ENCODE data around the gene RNF144B. TPM values are rescaled to one million over a fixed set of nuclear protein-coding genes. Genes with fewer than 3 reads are reported as not detected.

The RNF144B gene
- total RNA-seq, 1 experiment from 2014 or later = 8.2 TPM

DNA sequence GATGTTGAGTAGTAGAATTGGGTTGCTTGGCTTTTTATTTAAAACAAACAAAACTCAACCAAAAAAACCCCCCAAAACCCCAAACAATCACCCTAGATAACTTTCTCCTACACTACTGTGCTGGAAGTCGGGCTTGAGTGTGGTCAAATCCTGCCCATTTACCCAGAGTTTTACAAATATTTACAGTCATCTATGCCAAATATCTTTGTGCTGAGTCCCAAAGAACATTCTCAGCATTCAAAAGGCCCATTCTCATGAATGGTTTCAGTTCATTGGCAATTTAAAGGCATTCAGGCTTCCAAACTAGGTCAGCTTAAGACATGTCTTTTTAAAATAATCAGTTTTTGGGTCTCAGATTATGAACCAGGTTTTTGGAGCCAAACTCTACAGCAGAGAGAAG, 1.8 kb downstream of the RNF144B start:
- no peak overlapping the region for H3K27ac Mint-ChIP-seq
- peak overlapping the region; percentile 87 for H3K4me3 Mint-ChIP-seq
- H3K9me3 Mint-ChIP-seq = no peaks in the 10 kb centered on the region
- H3K36me3 Mint-ChIP-seq = no peaks in the 10 kb centered on the region
- CTCF ChIA-PET = no interaction called here
- no peak for DNase-seq (ENCODE audit: low spot score)
- peaks cover 63% of the 10 kb centered on the region for H3K4me1 Mint-ChIP-seq
- ATAC-seq = no peak
- POLR2A ChIA-PET = no interaction called here
- TF ChIP-seq CREM (CRISPR knock-in tag; IDR thresholded peaks at IDR 0.05) = no peak
- TF ChIP-seq GTF2I (CRISPR knock-in tag; conservative IDR thresholded peaks at IDR 0.05) = no peak
- TF ChIP-seq, protein P1, sequence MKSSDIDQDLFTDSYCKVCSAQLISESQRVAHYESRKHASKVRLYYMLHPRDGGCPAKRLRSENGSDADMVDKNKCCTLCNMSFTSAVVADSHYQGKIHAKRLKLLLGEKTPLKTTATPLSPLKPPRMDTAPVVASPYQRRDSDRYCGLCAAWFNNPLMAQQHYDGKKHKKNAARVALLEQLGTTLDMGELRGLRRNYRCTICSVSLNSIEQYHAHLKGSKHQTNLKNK (CRISPR knock-in tag; IDR thresholded peaks at IDR 0.05) = no peak
- TF ChIP-seq, protein P2, sequence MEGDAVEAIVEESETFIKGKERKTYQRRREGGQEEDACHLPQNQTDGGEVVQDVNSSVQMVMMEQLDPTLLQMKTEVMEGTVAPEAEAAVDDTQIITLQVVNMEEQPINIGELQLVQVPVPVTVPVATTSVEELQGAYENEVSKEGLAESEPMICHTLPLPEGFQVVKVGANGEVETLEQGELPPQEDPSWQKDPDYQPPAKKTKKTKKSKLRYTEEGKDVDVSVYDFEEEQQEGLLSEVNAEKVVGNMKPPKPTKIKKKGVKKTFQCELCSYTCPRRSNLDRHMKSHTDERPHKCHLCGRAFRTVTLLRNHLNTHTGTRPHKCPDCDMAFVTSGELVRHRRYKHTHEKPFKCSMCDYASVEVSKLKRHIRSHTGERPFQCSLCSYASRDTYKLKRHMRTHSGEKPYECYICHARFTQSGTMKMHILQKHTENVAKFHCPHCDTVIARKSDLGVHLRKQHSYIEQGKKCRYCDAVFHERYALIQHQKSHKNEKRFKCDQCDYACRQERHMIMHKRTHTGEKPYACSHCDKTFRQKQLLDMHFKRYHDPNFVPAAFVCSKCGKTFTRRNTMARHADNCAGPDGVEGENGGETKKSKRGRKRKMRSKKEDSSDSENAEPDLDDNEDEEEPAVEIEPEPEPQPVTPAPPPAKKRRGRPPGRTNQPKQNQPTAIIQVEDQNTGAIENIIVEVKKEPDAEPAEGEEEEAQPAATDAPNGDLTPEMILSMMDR (IDR thresholded peaks at IDR 0.05) = no peak
- TF ChIP-seq SOX15 (CRISPR knock-in tag; IDR thresholded peaks at IDR 0.05) = no peak
- no peak for TF ChIP-seq CREB1 (CRISPR knock-in tag; IDR thresholded peaks at IDR 0.05)
- no peak for TF ChIP-seq KAT7 (CRISPR knock-in tag; IDR thresholded peaks at IDR 0.05; ENCODE audit: borderline replicate concordance)
- TF ChIP-seq FOXP1 (CRISPR knock-in tag; IDR thresholded peaks at IDR 0.05; ENCODE audit: borderline replicate concordance) = no peak
- TF ChIP-seq ZNF232 (CRISPR knock-in tag; IDR thresholded peaks at IDR 0.05) = no peak
- H3K27me3 Mint-ChIP-seq (ENCODE audit: low read depth) = no peaks in the 10 kb centered on the region

DNA sequence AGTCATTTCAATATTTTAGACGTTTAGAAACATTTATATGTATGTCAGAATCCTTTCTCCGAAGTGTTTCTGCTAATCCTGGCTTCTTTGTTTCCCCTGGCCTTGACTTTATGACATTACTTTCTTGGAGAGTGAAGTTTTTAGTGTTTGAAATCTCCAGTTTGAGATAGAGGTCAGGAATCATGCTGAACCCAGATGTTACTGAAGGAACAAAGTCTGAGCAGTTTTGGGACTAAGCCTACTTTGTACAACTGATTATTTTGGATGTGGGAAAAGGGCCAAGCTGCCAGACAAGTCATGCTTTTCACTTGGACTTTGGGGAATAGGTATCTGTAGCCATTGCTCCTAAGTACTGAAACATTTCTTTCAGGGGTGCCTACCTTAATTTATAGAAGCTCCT, 2.3 kb downstream of the RNF144B start:
- Mint-ChIP-seq H3K27ac (peak overlapping the region; percentile 15; the same call in 1 of the 2 replicates), H3K36me3 (no peaks in the 10 kb centered on the region), H3K27me3 (ENCODE audit: low read depth) (no peaks in the 10 kb centered on the region), H3K9me3 (no peaks in the 10 kb centered on the region), H3K4me3 (no peak overlapping the region), H3K4me1 (peaks cover 66% of the 10 kb centered on the region)
- no peak for DNase-seq (ENCODE audit: low spot score)
- TF ChIP-seq, protein P1 (CRISPR knock-in tag; IDR thresholded peaks at IDR 0.05) = no peak
- CTCF ChIA-PET = no interaction called here
- no peak for ATAC-seq
- POLR2A ChIA-PET = no interaction called here

DNA sequence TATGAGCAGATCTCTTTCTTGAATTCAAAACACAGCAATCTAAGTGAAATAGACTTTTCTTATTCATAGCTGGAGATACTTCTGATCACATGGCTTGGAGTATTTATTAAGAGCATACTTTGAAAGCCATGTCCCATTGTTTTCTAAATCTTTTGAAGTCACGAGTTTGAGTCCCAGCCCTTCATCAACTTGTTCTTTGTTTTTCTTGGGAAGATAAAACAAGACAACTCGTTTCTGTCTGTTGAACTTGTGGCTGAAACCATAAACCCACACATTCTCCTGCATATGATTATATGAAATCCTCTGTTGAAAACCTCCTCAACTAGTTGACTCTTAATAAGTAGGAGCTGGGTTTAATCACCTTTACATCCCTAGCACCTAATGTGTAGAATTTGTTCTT, 3.3 kb downstream of the RNF144B start:
- ATAC-seq (no peak), DNase-seq (ENCODE audit: low spot score) (no peak)
- Mint-ChIP-seq H3K27ac (no peak overlapping the region), H3K4me1 (peaks cover 76% of the 10 kb centered on the region), H3K4me3 (no peak overlapping the region), H3K36me3 (no peaks in the 10 kb centered on the region), H3K27me3 (ENCODE audit: low read depth) (no peaks in the 10 kb centered on the region), H3K9me3 (no peaks in the 10 kb centered on the region)
- CTCF ChIA-PET = no interaction called here
- POLR2A ChIA-PET = no interaction called here
- TF ChIP-seq, protein P3, sequence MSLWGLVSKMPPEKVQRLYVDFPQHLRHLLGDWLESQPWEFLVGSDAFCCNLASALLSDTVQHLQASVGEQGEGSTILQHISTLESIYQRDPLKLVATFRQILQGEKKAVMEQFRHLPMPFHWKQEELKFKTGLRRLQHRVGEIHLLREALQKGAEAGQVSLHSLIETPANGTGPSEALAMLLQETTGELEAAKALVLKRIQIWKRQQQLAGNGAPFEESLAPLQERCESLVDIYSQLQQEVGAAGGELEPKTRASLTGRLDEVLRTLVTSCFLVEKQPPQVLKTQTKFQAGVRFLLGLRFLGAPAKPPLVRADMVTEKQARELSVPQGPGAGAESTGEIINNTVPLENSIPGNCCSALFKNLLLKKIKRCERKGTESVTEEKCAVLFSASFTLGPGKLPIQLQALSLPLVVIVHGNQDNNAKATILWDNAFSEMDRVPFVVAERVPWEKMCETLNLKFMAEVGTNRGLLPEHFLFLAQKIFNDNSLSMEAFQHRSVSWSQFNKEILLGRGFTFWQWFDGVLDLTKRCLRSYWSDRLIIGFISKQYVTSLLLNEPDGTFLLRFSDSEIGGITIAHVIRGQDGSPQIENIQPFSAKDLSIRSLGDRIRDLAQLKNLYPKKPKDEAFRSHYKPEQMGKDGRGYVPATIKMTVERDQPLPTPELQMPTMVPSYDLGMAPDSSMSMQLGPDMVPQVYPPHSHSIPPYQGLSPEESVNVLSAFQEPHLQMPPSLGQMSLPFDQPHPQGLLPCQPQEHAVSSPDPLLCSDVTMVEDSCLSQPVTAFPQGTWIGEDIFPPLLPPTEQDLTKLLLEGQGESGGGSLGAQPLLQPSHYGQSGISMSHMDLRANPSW (CRISPR knock-in tag; conservative IDR thresholded peaks at IDR 0.05; ENCODE audit: low read depth) = no peak
- TF ChIP-seq ZBTB21 (CRISPR knock-in tag; IDR thresholded peaks at IDR 0.05; ENCODE audit: borderline replicate concordance) (no peak), OVOL2 (CRISPR knock-in tag; IDR thresholded peaks at IDR 0.05; ENCODE audit: borderline replicate concordance) (no peak), ZNF219 (CRISPR knock-in tag; IDR thresholded peaks at IDR 0.05; ENCODE audit: borderline replicate concordance) (no peak), KAT7 (CRISPR knock-in tag; IDR thresholded peaks at IDR 0.05; ENCODE audit: borderline replicate concordance) (no peak), RORB (CRISPR knock-in tag; IDR thresholded peaks at IDR 0.05) (no peak)
- TF ChIP-seq, protein P4, sequence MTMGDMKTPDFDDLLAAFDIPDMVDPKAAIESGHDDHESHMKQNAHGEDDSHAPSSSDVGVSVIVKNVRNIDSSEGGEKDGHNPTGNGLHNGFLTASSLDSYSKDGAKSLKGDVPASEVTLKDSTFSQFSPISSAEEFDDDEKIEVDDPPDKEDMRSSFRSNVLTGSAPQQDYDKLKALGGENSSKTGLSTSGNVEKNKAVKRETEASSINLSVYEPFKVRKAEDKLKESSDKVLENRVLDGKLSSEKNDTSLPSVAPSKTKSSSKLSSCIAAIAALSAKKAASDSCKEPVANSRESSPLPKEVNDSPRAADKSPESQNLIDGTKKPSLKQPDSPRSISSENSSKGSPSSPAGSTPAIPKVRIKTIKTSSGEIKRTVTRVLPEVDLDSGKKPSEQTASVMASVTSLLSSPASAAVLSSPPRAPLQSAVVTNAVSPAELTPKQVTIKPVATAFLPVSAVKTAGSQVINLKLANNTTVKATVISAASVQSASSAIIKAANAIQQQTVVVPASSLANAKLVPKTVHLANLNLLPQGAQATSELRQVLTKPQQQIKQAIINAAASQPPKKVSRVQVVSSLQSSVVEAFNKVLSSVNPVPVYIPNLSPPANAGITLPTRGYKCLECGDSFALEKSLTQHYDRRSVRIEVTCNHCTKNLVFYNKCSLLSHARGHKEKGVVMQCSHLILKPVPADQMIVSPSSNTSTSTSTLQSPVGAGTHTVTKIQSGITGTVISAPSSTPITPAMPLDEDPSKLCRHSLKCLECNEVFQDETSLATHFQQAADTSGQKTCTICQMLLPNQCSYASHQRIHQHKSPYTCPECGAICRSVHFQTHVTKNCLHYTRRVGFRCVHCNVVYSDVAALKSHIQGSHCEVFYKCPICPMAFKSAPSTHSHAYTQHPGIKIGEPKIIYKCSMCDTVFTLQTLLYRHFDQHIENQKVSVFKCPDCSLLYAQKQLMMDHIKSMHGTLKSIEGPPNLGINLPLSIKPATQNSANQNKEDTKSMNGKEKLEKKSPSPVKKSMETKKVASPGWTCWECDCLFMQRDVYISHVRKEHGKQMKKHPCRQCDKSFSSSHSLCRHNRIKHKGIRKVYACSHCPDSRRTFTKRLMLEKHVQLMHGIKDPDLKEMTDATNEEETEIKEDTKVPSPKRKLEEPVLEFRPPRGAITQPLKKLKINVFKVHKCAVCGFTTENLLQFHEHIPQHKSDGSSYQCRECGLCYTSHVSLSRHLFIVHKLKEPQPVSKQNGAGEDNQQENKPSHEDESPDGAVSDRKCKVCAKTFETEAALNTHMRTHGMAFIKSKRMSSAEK (CRISPR knock-in tag; IDR thresholded peaks at IDR 0.05; ENCODE audit: borderline replicate concordance) = no peak
- TF ChIP-seq, protein P5, sequence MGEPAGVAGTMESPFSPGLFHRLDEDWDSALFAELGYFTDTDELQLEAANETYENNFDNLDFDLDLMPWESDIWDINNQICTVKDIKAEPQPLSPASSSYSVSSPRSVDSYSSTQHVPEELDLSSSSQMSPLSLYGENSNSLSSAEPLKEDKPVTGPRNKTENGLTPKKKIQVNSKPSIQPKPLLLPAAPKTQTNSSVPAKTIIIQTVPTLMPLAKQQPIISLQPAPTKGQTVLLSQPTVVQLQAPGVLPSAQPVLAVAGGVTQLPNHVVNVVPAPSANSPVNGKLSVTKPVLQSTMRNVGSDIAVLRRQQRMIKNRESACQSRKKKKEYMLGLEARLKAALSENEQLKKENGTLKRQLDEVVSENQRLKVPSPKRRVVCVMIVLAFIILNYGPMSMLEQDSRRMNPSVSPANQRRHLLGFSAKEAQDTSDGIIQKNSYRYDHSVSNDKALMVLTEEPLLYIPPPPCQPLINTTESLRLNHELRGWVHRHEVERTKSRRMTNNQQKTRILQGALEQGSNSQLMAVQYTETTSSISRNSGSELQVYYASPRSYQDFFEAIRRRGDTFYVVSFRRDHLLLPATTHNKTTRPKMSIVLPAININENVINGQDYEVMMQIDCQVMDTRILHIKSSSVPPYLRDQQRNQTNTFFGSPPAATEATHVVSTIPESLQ (CRISPR knock-in tag; IDR thresholded peaks at IDR 0.05) = no peak
- TF ChIP-seq, protein P6, sequence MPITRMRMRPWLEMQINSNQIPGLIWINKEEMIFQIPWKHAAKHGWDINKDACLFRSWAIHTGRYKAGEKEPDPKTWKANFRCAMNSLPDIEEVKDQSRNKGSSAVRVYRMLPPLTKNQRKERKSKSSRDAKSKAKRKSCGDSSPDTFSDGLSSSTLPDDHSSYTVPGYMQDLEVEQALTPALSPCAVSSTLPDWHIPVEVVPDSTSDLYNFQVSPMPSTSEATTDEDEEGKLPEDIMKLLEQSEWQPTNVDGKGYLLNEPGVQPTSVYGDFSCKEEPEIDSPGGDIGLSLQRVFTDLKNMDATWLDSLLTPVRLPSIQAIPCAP (CRISPR knock-in tag; IDR thresholded peaks at IDR 0.05) = no peak
- TF ChIP-seq, protein P7, sequence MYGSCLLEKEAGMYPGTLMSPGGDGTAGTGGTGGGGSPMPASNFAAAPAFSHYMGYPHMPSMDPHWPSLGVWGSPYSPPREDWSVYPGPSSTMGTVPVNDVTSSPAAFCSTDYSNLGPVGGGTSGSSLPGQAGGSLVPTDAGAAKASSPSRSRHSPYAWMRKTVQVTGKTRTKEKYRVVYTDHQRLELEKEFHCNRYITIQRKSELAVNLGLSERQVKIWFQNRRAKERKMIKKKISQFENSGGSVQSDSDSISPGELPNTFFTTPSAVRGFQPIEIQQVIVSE (CRISPR knock-in tag; IDR thresholded peaks at IDR 0.05; ENCODE audit: borderline replicate concordance) = no peak

All from WTC11 (cell line).